Mesenteric fat pad (tissue), 1 donor: ENCODE measurements around the gene APLNR. TPM values are rescaled to one million over a fixed set of nuclear protein-coding genes. Genes with fewer than 3 reads are reported as not detected.

Source experiments
- DNase-seq: peaks from one replicate; pipeline ENCODE4 v3.0.0-alpha.2; 2020; ENCODE audit warnings: low spot score
- total RNA-seq: library from RNA; stranded (reverse); fragmentation: NEBNext Ultra II Directional; extraction: Animal tissue kit (Norgen Biotek cat#: 25700); gene quantifications from one replicate; pipeline ENCODE4 v1.2.1, GENCODE V29; 2021
- donor health status: DM: yes; HTN: yes; CAD: no.

The APLNR gene
- total RNA-seq, 1 donor from 2014 or later, result 13.7 TPM

DNA sequence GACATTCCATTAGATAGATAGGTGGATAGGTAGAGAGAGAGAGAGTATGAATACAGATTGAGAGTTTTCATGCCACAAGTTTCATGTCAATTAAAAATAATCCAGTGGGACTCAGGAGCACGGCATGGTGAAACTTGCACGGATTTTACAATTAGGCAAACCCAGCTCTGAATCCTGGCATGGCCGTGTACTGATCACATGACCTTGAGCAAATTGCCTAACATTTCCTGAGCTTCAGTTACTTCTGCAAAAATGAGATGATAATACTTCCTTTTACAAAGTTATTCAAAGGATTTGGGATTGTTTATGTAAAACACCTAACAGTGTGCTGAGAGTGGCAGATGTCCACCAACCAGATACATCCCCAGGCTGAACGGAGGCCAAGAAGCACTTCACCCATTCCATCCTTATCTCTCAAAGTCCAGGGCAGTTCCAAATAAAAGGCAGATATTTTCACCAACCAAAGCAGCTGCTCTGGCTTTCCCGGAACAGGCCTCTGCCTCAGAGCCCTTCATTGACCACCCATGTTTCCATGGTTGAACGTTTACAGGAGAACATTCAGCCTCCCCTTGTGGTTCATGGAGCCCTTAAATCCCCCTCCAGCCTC, 17.9 kb downstream of the APLNR start:
- DNase-seq, result no peak

DNA sequence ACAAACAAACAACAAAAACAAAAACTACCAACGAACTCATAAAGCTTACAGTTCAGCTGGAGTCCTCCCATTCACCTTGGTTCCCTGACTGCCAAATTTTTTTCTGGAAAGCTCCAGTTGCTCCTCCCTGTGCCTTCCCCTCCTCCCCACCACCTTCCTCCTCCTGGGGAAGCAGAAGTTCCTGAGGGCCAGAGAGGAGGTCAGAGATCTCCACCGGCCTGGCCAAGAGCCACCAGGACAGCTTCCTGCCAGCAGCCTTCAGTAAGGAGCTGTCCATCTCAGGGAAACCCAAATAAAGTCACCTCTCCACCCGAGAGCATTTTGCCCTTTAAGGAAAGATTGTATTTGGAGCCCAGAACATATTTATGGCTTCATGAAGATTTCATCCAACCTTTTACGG, 20.0 kb downstream of the APLNR start:
- no peak for DNase-seq

DNA sequence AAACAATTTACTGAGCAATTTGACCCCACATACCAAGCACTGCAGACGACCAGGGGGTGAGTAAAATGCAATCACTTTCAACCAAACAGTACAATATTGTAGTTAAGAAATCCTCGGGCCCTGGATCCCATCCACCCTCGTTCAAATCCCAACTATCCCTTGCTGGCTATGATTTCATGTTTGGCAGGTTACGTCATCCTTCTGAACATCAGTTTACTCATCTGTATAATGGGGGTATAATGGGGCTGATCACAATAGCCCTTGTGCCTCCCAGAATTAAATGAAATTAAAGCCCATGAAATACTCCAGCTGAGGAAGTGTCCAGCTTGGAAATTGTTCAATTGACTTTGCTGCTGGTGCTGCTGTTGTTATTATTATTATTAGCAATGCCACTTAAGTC, 20.6 kb downstream of the APLNR start:
- no peak for DNase-seq

DNA sequence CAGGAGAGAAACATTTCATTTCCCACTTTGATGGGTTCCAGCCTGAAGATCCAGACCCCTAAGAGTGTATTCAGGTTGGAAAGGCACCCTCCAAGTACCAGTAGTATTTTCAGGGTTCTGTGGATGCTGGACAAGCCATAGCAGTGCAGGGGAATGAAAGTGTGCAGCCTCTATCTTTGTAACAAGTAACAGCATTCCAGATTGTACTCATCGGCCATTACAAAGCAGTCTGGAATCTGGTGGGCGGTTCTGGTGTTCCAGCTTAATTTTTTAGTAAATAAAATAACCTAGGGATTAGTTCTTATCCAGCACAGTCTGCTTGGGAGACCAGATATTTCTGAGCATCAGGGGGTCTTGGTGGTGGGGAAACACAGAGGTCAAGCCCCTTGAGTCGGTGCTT, 22.6 kb downstream of the APLNR start:
- no peak for DNase-seq

DNA sequence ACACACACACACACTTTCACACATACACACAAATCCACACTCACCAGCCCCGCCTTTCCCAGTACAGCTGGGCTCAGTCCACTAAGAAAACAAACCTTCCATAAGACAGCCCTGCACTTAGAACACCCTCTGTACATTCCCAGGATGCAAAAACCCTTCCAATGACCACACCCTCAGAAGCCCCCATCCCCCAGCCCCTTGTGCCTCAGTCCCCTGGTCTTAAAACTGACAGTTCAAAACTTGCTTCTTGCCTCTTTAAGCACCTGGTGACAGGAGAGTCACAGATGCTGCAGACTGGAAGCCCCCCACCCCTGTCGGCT, 23.0 kb downstream of the APLNR start:
- no peak for DNase-seq

DNA sequence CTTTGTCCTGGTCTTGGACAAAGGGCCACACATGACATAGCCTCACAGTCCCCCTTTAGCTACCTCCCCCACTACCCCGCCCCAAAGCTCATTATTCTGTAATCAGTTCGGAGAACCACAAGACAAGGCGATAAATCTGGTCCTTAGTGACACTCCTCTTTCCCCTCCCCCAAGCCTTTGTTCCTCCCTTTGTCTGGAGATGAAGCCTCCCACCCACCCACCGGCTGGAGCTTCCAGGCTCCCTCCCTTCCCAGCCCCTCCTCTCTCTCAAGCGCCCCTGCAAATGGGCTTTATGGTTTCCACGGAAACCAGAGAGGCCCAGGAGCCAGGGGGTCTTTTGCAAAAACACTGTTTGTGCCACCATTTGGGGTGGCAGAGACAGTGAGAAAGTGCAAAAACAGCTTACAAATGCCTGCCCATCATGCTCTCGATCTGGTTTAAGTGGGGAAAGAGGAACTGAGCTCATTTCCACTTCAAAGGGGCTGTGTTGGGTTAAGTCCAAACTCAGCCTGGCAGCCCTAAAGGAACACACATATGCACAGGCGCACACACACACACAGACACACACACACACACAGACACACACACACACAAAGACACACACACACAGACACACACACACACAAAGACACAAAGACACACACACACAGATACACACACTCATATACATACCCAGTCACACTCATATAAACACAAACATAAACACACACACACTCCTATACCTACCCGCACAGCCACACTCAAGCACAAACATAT, 23.5 kb downstream of the APLNR start:
- DNase-seq, result no peak

DNA sequence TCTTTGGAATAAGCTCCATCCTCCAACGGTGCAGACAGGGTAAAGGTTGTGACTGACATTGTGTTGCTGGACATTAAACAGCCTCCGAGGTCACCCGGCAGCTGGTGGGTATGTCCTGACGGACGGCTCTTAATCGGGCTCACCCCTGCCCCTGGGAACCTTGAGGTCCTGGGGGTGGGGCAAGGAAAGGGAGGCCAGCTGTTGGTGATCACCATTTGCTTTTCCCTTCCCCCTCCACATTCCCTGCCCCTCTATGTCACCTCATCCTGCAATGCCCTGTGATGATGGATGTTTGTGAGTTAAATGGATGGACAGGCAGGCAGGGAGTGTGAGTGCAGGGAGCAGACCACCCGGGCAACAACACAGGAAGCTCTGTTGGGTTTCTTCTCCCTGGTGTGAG, 26.3 kb downstream of the APLNR start:
- DNase-seq, result no peak

DNA sequence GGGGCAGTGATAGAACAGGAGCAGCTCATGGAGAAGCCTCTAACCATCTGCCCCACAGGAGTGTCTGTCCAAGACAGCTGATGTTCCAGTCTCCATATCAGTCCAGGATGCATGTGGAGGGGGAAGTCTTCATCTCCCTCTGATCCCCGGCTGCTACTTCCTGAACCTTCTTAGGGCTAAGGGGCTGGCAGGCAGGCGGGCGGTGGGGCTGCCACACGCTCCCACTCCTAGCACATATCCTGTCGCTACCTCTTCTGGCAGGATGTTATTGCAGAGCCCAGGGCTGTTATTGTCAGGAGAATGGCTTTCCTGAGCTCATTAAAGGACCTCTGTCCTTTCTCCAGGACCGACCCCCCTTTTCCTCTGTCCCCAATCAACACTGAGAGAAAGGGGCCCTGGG, 29.9 kb downstream of the APLNR start:
- DNase-seq, result no peak

DNA sequence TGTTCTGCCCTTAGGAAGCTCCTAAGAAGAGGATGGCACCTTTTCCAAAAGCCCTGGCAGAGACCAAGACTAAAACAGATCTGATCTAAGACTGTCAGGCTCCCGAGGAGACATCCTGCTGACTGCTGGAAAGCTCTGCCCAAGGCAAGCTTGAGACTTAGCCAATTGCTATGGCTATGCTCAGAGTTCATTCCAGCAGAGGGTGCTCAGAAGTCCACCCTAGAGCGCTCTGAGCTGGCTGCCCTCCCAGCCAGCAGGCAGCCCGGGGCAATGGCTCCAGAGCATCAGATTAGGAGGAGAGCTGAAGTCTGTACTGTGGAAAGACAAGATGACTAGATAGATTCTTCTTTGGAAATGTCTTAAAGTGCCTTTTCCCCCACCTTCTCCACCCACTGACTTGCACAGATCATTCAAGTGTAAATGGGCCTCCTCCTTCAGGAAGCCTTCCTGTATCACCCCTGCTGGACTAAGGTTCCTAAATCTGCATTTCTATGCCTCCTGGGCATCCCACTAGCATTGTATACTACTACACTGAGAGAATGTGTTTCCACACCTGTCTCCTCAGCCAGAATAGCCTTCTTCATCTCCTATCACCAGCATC, 31.9 kb downstream of the APLNR start:
- peak; percentile 60 for DNase-seq

DNA sequence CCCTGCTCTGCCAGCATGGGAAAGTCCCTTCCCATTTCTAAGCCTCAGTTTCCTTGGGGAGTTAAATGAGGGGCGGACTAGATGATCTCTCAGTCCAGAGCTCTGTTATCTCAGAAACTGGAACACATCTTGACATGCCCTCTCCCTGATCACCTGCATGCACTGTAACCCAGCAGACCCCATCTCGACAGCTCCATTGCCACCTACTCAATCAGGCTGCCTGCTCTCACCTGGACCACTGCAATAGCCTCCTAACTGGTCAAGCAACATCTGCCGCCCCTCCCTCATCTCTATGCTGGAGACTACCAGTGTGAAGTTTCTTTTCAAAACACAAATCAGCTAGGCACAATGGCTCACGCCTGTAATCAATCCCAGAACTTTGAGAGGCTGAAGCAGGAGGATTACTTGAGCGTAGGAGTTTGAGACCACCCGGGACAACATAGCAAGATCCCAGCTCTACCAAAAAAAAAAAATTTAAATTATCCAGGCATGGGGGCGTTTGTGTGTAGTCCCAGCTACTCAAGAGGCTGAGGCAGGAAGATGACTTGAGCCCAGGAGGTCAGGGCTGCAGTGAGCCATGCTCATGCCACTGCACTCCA, 33.1 kb downstream of the APLNR start:
- DNase-seq, result peak; percentile 51

DNA sequence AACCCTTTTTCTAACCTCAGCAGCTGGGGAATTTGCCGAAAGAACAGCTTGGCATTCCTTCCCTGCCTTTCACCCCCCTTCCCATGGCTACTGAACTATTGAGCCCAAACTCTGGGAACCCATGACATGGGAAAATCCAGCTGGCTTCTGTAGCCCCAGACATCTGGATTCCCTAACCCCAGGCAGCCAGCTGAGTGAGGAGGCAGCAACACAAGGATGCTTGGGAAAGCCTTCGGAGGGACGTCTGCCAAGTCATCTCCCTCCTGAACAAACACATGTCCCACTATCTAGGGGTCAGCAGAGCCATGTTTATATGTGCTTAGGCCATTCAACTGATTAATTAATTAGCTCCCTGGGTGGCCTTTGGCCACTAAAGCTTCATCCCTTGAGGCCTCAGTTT, 33.7 kb downstream of the APLNR start:
- no peak for DNase-seq

DNA sequence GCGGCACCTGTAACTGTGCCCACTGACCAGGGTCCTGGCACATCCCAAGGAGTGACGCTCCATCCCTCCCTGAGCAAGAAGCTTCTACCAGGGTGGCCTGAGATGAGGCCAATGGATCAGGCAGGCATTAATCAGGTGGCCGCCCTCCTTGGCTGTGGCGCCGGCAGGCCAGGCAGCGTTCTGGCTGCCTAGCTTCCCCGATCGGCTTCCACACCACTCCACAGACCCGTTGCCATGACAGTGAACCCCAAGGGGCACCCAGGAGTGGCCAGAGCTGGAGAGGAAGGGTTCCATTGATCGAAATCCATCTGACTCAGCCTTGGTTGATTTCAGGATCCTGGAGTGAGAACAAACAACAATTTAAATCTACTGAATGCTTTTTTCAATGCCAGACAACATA, 34.8 kb downstream of the APLNR start:
- no peak for DNase-seq

DNA sequence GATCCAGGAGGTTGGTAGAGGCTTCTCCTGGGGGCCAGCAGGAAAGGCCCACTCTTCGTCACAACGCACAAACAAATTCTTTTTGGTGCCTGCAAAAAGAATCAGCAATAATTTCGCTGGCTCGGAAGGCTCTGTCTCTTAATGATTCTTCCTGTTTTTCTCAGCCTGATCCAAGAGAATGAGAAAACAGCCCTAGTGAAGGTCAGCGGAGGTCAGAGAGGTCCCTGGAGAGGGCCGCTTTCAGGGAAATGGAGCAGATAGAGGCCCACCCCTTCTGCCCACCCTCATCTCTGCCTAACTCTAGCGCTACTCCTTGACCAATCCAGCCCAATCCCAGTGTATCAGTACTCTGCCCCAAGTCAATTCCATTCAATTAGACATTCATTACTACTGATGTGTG, 36.1 kb downstream of the APLNR start:
- no peak for DNase-seq

DNA sequence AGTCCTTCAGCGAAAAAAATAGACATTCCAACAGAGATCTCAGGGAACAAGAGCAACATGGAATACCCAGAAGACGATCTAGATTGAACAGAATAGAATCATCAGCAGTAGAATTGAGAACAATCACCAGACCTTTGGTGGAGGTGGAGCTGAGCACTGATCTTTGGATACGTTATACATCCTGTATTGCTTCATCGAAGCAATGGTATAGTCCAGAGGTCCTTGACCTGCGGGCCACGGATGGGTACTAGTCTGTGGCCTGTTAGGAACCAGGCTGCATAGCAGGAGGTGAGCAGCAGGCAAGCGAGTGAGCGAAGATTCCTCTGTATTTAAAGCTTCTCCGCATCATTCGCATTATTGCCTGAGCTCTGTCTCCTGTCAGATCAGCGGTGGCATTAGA, 37.7 kb downstream of the APLNR start:
- no peak for DNase-seq

DNA sequence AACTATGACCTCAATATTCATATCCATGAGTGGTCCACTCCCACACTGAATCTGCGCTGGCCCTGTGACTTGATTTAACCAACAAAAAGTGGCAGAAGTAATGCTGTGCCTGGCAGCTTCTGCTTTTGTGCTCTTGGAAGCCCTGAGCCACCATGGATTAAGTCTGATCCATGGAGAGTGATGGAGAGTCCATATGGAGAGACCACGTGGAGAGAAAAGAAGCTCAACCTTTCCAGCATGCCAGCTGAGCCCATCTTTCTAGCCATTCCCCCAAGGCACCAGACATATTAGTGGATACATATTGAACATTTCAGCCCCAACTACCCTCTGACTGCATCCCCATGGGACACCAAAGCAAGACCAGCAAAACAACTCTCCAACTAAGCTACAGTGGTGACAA, 39.3 kb downstream of the APLNR start:
- DNase-seq, result no peak

DNA sequence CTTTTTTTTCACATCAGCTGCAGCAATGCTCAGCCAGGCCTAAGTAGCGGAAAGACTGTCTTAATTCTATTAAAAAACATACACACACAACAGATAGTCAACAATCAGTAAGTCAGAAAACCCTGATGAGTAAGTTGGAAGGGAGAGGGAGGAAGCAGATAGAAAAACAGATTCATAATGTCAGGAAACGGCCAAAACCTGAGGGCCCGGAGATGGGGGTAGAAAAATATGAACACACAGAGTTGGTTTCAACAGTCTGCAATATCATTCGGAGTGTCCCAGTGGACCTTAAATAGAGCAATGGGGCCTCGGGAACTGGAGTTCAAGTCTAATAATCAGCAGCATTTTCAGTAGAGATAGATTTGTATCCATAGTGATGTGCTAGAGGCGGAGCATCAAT, 40.5 kb downstream of the APLNR start:
- no peak for DNase-seq

DNA sequence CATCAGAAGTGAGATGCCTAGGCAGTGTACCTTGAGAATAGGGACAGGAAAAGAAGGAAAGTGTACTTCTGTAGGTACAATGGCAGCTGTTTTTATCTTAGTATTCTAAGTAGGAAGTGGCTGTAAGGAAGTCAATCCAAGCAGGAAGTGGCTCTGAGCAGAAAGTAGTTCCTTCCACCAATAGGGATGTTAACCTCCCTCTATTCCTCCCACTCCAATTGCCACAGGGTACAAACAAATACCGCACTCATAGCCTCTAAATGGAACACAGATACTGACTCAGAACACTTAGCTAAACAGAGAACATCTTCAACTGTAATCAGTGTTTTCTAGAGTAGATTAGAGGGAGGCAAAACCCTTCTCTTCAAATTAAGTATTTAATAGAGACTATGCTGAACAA, 44.7 kb downstream of the APLNR start:
- no peak for DNase-seq

DNA sequence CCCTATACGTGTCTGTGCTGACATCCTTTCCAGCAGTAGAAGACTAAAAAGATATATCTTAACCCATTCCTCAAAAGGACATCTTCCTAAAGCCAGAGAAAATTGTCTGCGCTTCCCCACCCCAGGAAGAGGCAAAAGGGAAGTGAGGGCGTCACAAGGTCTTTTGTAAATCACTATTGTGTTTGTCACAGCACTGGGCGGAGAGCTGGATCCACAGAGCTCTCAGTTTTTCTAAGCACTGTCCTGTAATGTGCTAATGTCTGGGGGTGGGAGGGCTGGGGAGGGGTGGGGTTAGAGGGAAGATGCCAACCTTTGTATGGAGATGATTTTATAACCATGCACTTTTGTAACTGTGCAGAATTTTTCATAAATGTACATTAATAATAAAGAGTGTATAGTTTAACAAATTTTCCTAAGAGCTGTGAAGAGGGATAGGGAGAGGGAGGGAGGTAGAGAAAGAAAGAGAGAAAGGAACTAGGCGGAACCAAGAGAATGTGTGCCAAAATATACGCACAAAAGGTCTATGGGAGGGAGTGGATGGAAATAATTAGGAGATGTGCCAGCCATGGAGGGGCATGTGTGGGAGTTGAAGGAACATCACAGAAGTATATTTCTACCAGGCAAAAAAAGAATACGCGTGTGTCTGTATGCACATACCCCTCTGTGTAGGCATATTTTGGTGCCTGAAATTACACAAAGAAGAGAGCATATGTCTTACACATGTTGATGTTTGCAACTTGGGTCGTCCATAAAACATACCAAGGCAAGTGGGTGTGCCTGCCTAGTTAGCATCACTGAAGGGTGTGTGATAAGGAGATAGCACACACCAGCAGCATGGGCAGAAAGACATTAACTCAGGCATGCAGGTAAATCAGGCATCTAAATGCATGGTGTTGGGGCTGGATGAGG, 45.5 kb downstream of the APLNR start:
- DNase-seq, result no peak

DNA sequence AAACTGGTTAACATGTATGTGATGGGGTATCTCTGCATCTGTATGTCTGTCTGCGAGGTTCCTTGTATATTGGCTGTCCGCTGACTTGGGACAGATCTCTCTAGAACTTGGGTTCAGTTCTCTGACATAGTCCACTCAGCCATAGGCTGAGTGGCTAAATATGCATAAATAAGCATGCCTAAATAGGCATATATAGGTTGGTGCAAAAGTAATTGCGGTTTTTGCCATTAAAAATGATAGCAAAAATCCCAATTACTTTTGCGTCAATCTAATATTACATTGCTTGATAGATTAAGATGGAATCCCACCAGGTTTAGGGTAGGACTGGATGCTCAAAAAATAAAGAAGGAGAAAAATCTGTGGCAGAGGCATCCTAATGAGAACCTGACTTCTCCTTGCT, 46.5 kb downstream of the APLNR start:
- no peak for DNase-seq
